Heart right ventricle (tissue), 16 donors: ENCODE data around the gene PKNOX2. TPM values are rescaled to one million over a fixed set of nuclear protein-coding genes. Genes with fewer than 3 reads are reported as not detected.

Source experiments
- ATAC-seq, 8 donors: fragments of 200-7000 bp; cut with Tn5 transposase; one replicate each; pipeline ENCODE4 v1.9.1; 2020; ENCODE audit warnings: mild to moderate bottlenecking in 8 of 8, moderate library complexity in 8 of 8, moderate number of reproducible peaks in 1 of 8
- DNase-seq, 2 donors: peaks; one replicate each; pipeline ENCODE4 v3.0.0-alpha.2; 2020
- H3K27ac ChIP-seq, 10 donors: fragments of 200-600 bp; sonication (generic) in 2 of 10; one replicate each; pipeline versions ENCODE4 v1.5.0 to v1.8.0; 2020 to 2022; ENCODE audit warnings: mild to moderate bottlenecking in 3 of 10
- H3K27me3 ChIP-seq, 7 donors: fragments of 200-600 bp; one replicate each; pipeline ENCODE4 v1.8.0; 2021 to 2022; ENCODE audit warnings: mild to moderate bottlenecking in 2 of 7
- H3K36me3 ChIP-seq, 9 donors: fragments of 200-600 bp; sonication (generic) in 1 of 9; one replicate each; pipeline versions ENCODE4 v1.5.0 to v1.8.0; 2020 to 2022; ENCODE audit warnings: mild to moderate bottlenecking in 2 of 9
- H3K4me1 ChIP-seq, 9 donors: fragments of 200-600 bp; sonication (generic) in 1 of 9; one replicate each; pipeline versions ENCODE4 v1.5.0 to v1.8.0; 2020 to 2022; ENCODE audit warnings: mild to moderate bottlenecking in 4 of 9
- H3K4me3 ChIP-seq, 10 donors: fragments of 200-600 bp; sonication (generic) in 2 of 10; one replicate each; pipeline versions ENCODE4 v1.5.0 to v1.8.0; 2020 to 2022; ENCODE audit warnings: mild to moderate bottlenecking in 7 of 10, moderate library complexity in 2 of 10
- H3K9me3 ChIP-seq, 11 donors: fragments of 200-600 bp in 10 of 11; sonication (generic) in 2 of 11; one replicate each; pipeline versions ENCODE4 v1.5.0 to v1.8.0; 2013 to 2022; ENCODE audit warnings: mild to moderate bottlenecking in 2 of 11, control low read depth in 1 of 11, moderate library complexity in 1 of 11
- CTCF ChIP-seq, 9 donors: fragments of 200-600 bp; sonication (generic) in 2 of 9; IDR thresholded peaks; one replicate each; pipeline versions ENCODE4 v1.5.0 to v1.8.0; 2021 to 2022; ENCODE audit warnings: antibody characterized with exemption in 9 of 9, mild to moderate bottlenecking in 5 of 9, moderate library complexity in 1 of 9
- WGBS, 2 donors: extraction: QIAGEN DNeasy Blood & Tissue Kit; methylation state at CpG; one replicate each; pipeline ENCODE4 v1.1.7; 2013; ENCODE audit warnings: inconsistent platforms in 1 of 2; 5-methylcytosine and 5-hydroxymethylcytosine counted together
- intact Hi-C, 10 donors: fragments of 100-400 bp; cut with DNase I; formaldehyde crosslinking; loops; one replicate each; pipeline versions ENCODE4 v1.11.1 to v1.14.2; 2022
- polyA plus RNA-seq, 2 donors: library from polyadenylated mRNA; stranded (reverse); fragments of 200-250 nt; gene quantifications; one replicate each; pipeline ENCODE4 v1.2.3, GENCODE V29; 2013
- total RNA-seq, 10 donors: library from RNA; stranded (reverse); fragmentation: NEBNext Ultra II Directional in 3 of 10; extraction: Animal tissue kit (Norgen Biotek cat#: 25700) in 3 of 10; gene quantifications; one replicate each; pipeline versions ENCODE4 v1.2.1 to v1.2.4, GENCODE V29; 2021 to 2023
- donor health status: Arrhythmogenic right ventricular cardiomyopathy.
- donor health status: ischemic (EF 13 %, LVEDD 7.1; RV severe dilation, severe dysfunction).
- donor health status: healthy with polysubstance abuse.
- donor health status: DM: no; HTN: yes; CAD: no.
- donor health status: DM: no; HTN: no; CAD: no.
- donor health status: ischemic (EF 25% LVEDD 6.9; RV normal size, moderate dysfunction).
- donor health status: ischemic (EF 25% LVEDD 5.7; RV mildly dilated, moderate dysfunction).
- donor health status: healthy.
- donor health status: DM: yes; HTN: yes; CAD: no.
- donor health status: Ischemic cardiomyopathy.
- donor health status: ischemic (EF 35%, LVEDD 5.7; RV mildly dilated, moderate dysfunction).
- donor health status: nonischemic (EF 11% LVEDD 7.7; RV severe dilation, severe dysfunction).
- donor health status: DM: yes; HTN: yes; CAD: no.
- donor health status: PGD.
- donor health status: ischemic (EF 29% LVEDD 5.4; RV normal size, mild dysfunction).
- donor health status: nonischemic (EF 23%, LVEDD 6.1; RV moderate dilation, normal function).

Gene PKNOX2
- total and polyA plus RNA-seq, 12 donors = 2.5 to 5.8 (median 4.5) TPM

- peaks cover 0 to 4% (median 0%) of the 10 kb centered on the region in 7 donors for H3K27me3 ChIP-seq
- 97 to 99% methylated on average over 4 of the region's 4 CpGs for WGBS, 2 donors
- no peaks in the 10 kb centered on the region for H3K9me3 ChIP-seq
- no peak overlapping the region for H3K4me3 ChIP-seq
- H3K4me1 ChIP-seq = no peaks in the 10 kb centered on the region
- no peak for DNase-seq
- H3K36me3 ChIP-seq = no peaks in the 10 kb centered on the region
- intact Hi-C loops = no loop called here
- no peak overlapping the region for H3K27ac ChIP-seq
- no peak for ATAC-seq
- TF ChIP-seq CTCF (IDR thresholded peaks at IDR 0.05) = no peak
These were observed 161.6 kb downstream of the PKNOX2 start for GRCh38 chr11:125326126-125326525.

GRCh38 chr11:125327518-125328224 lies 163.1 kb downstream of the PKNOX2 start:
- Histone ChIP-seq H3K4me3 (no peak overlapping the region), H3K27me3 (peaks cover 0 to 4% (median 0%) of the 10 kb centered on the region in 7 donors), H3K9me3 (no peaks in the 10 kb centered on the region), H3K4me1 (no peaks in the 10 kb centered on the region), H3K27ac (no peak overlapping the region), H3K36me3 (no peaks in the 10 kb centered on the region)
- no peak for TF ChIP-seq CTCF (IDR thresholded peaks at IDR 0.05)
- intact Hi-C loops = no loop called here
- DNase-seq = no peak
- WGBS, 2 donors = 62 to 67% methylated on average over 7 of the region's 7 CpGs
- ATAC-seq = peak in 1 of 8 donors; percentile 9

- ATAC-seq = peak in 1 of 8 donors; percentile 31
- DNase-seq = no peak
- no peaks in the 10 kb centered on the region for H3K4me1 ChIP-seq
- 95 to 100% methylated on average over 1 of the region's 1 CpG for WGBS, 2 donors
- no peak for TF ChIP-seq CTCF (IDR thresholded peaks at IDR 0.05)
- no peak overlapping the region for H3K27ac ChIP-seq
- peaks cover 0 to 4% (median 0%) of the 10 kb centered on the region in 7 donors for H3K27me3 ChIP-seq
- no peak overlapping the region for H3K4me3 ChIP-seq
- no peaks in the 10 kb centered on the region for H3K9me3 ChIP-seq
- intact Hi-C loops = no loop called here
- no peaks in the 10 kb centered on the region for H3K36me3 ChIP-seq
These were observed 163.7 kb downstream of the PKNOX2 start for GRCh38 chr11:125328225-125328580.

- no peak overlapping the region for H3K4me3 ChIP-seq
- H3K36me3 ChIP-seq = no peaks in the 10 kb centered on the region
- H3K4me1 ChIP-seq = peaks cover 0 to 4% (median 0%) of the 10 kb centered on the region in 9 donors
- no peak overlapping the region for H3K27ac ChIP-seq
- intact Hi-C loops = no loop called here
- no peak for ATAC-seq
- DNase-seq = no peak
- H3K27me3 ChIP-seq = no peaks in the 10 kb centered on the region
- no peak for TF ChIP-seq CTCF (IDR thresholded peaks at IDR 0.05)
- no peaks in the 10 kb centered on the region for H3K9me3 ChIP-seq
- WGBS, 2 donors = 53 to 60% methylated on average over 9 of the region's 9 CpGs
These were observed 165.2 kb downstream of the PKNOX2 start for GRCh38 chr11:125329786-125330185.
